ENCODE measurements around the gene ITGA7. TPM values are rescaled to one million over a fixed set of nuclear protein-coding genes. Genes with fewer than 3 reads are reported as not detected.

The ITGA7 gene
- total RNA-seq, 2 donors from 2014 or later, result 285 to 317 TPM

GRCh38 chr12:55711786-55712553 is 4.3 kb upstream of the ITGA7 start:
- no peaks in the 10 kb centered on the region for H3K27me3 ChIP-seq (replicated peaks; ENCODE audit: insufficient read depth)
- ATAC-seq (ENCODE audit: insufficient number of reproducible peaks, low FRiP score, low read depth) (no peak), DNase-seq (ENCODE audit: low spot score) (no peak)
- peak overlapping the region; percentile 90 to 92 for H3K27ac ChIP-seq
- peaks cover 50 to 76% of the 10 kb centered on the region in 2 donors for H3K4me1 ChIP-seq (ENCODE audit: control insufficient read depth in 1 of 2, low read depth in 2 of 2)
- peak overlapping the region; percentile 53 for H3K4me3 ChIP-seq
- no peaks in the 10 kb centered on the region for H3K36me3 ChIP-seq
- TF ChIP-seq, protein P1, sequence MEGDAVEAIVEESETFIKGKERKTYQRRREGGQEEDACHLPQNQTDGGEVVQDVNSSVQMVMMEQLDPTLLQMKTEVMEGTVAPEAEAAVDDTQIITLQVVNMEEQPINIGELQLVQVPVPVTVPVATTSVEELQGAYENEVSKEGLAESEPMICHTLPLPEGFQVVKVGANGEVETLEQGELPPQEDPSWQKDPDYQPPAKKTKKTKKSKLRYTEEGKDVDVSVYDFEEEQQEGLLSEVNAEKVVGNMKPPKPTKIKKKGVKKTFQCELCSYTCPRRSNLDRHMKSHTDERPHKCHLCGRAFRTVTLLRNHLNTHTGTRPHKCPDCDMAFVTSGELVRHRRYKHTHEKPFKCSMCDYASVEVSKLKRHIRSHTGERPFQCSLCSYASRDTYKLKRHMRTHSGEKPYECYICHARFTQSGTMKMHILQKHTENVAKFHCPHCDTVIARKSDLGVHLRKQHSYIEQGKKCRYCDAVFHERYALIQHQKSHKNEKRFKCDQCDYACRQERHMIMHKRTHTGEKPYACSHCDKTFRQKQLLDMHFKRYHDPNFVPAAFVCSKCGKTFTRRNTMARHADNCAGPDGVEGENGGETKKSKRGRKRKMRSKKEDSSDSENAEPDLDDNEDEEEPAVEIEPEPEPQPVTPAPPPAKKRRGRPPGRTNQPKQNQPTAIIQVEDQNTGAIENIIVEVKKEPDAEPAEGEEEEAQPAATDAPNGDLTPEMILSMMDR (IDR thresholded peaks at IDR 0.05), result no peak
- H3K9me3 ChIP-seq, result no peaks in the 10 kb centered on the region

DNA sequence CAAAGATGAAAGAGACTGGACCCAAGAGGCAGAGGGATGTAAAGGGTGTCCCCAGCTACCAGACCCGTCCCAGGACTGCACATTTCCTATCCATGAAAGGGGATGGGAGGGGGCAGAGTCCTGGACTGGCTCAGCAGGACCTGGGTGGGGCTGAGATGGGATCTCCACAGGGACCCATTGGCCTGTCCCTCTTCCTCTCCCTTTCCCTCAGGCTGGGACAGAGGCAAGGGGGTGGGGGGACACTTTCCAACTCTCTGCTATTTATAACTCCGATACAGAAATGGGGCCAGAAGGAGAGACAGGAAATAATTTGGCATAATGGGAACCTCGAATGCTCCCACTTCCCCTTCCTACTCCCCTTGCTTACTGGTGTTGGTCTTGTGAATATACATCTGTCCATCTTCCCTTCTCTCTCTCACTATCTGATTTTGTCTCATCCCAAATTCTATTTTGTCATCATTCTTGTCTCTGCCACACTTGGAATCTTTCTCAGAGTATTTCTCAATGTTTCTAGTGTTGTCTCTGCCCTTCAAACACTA is 1.1 kb upstream of the ITGA7 start:
- TF ChIP-seq, protein P1 (IDR thresholded peaks at IDR 0.05), result no peak
- Histone ChIP-seq H3K27ac (peak overlapping the region; percentile 90 to 92), H3K27me3 (replicated peaks; ENCODE audit: insufficient read depth) (no peaks in the 10 kb centered on the region), H3K4me3 (peak overlapping the region; percentile 90), H3K4me1 (ENCODE audit: control insufficient read depth in 1 of 2, low read depth in 2 of 2) (peaks cover 35 to 56% of the 10 kb centered on the region in 2 donors), H3K36me3 (no peaks in the 10 kb centered on the region), H3K9me3 (no peaks in the 10 kb centered on the region)
- DNase-seq (ENCODE audit: low spot score) (no peak), ATAC-seq (ENCODE audit: insufficient number of reproducible peaks, low FRiP score, low read depth) (no peak)

GRCh38 chr12:55707219-55707671 is 459 bp downstream of the ITGA7 start:
- H3K36me3 ChIP-seq, result no peaks in the 10 kb centered on the region
- no peaks in the 10 kb centered on the region for H3K9me3 ChIP-seq
- peak overlapping the region; percentile 90 for H3K4me3 ChIP-seq
- TF ChIP-seq, protein P1 (IDR thresholded peaks at IDR 0.05), result no peak
- H3K27me3 ChIP-seq (replicated peaks; ENCODE audit: insufficient read depth), result no peaks in the 10 kb centered on the region
- H3K27ac ChIP-seq, result peak overlapping the region; percentile 90 to 92
- ATAC-seq (ENCODE audit: insufficient number of reproducible peaks, low FRiP score, low read depth), result no peak
- DNase-seq (ENCODE audit: low spot score), result no peak
- H3K4me1 ChIP-seq (ENCODE audit: control insufficient read depth in 1 of 2, low read depth in 2 of 2), result peaks cover 24 to 56% of the 10 kb centered on the region in 2 donors

- Histone ChIP-seq H3K4me3 (peak overlapping the region; percentile 90), H3K36me3 (no peaks in the 10 kb centered on the region), H3K27me3 (replicated peaks; ENCODE audit: insufficient read depth) (no peaks in the 10 kb centered on the region), H3K27ac (peak overlapping the region; percentile 90 to 92), H3K9me3 (no peaks in the 10 kb centered on the region), H3K4me1 (ENCODE audit: control insufficient read depth in 1 of 2, low read depth in 2 of 2) (peaks cover 19 to 56% of the 10 kb centered on the region in 2 donors)
- DNase-seq (ENCODE audit: low spot score) (no peak), ATAC-seq (ENCODE audit: insufficient number of reproducible peaks, low FRiP score, low read depth) (no peak)
- TF ChIP-seq, protein P1 (IDR thresholded peaks at IDR 0.05), result no peak
These were observed 1.0 kb downstream of the ITGA7 start for GRCh38 chr12:55706568-55707218.

GRCh38 chr12:55705782-55706402 is 1.8 kb downstream of the ITGA7 start:
- Histone ChIP-seq H3K9me3 (no peaks in the 10 kb centered on the region), H3K27me3 (replicated peaks; ENCODE audit: insufficient read depth) (no peaks in the 10 kb centered on the region), H3K27ac (peak overlapping the region; percentile 90 to 92), H3K36me3 (no peaks in the 10 kb centered on the region), H3K4me3 (peak overlapping the region; percentile 90), H3K4me1 (ENCODE audit: control insufficient read depth in 1 of 2, low read depth in 2 of 2) (peaks cover 21 to 57% of the 10 kb centered on the region in 2 donors)
- DNase-seq (ENCODE audit: low spot score) (no peak), ATAC-seq (ENCODE audit: insufficient number of reproducible peaks, low FRiP score, low read depth) (no peak)
- TF ChIP-seq, protein P1 (IDR thresholded peaks at IDR 0.05), result peak; percentile 55

Data from thoracic aorta (tissue), 2 donors.